Measurements from ENCODE around the gene OR10A6.

GRCh38 chr11:7899418-7899817 is 31.6 kb downstream of the OR10A6 start:
- no peak for TF ChIP-seq GABPA (IDR thresholded peaks at IDR 0.05; ENCODE audit: low read depth)
- TF ChIP-seq RFX5 (IDR thresholded peaks at IDR 0.05; ENCODE audit: low read length), result no peak
- TF ChIP-seq CTCF (IDR thresholded peaks at IDR 0.05), result no peak
- no peak for TF ChIP-seq FOXJ3 (CRISPR knock-in tag; IDR thresholded peaks at IDR 0.05)
- no peak for TF ChIP-seq EZH2phosphoT487 (IDR thresholded peaks at IDR 0.05; ENCODE audit: borderline replicate concordance, low read depth)
- TF ChIP-seq FOXM1 (IDR thresholded peaks at IDR 0.05; ENCODE audit: low read depth), result no peak
- no peak for TF ChIP-seq POLR2AphosphoS5 (IDR thresholded peaks at IDR 0.05; ENCODE audit: low read depth, low read length)
- no peak for TF ChIP-seq IRF3 (IDR thresholded peaks at IDR 0.05; ENCODE audit: low read depth, low read length)
- no peak for TF ChIP-seq EP300 (IDR thresholded peaks at IDR 0.05; ENCODE audit: borderline replicate concordance in 1 of 2, low read depth in 1 of 2, low read length in 1 of 2)
- no peak for TF ChIP-seq REST (IDR thresholded peaks at IDR 0.05; ENCODE audit: low read depth, low read length)
- TF ChIP-seq TEAD4 (IDR thresholded peaks at IDR 0.05; ENCODE audit: borderline replicate concordance, insufficient read depth), result no peak
- no peak for TF ChIP-seq ZBTB33 (IDR thresholded peaks at IDR 0.05; ENCODE audit: borderline replicate concordance, low read depth)
